HEK293T (cell line): Measurements from ENCODE around the gene KIF5C.

Experiments
- ARNT ChIP-seq: fragments of 450-650 bp; IDR thresholded peaks from 2 replicates; pipeline ENCODE4 v1.6.1; 2017; ENCODE audit warnings: mild to moderate bottlenecking
- BHLHE40 ChIP-seq: fragments of 450-650 bp; IDR thresholded peaks from 2 replicates; pipeline ENCODE4 v1.6.1; 2016; ENCODE audit warnings: mild to moderate bottlenecking, moderate library complexity, borderline replicate concordance
- ELF4 ChIP-seq: fragments of 450-650 bp; IDR thresholded peaks from 2 replicates; pipeline ENCODE4 v1.6.1; 2017; ENCODE audit warnings: antibody characterized with exemption
- FOXA1 ChIP-seq: fragments of 450-650 bp; IDR thresholded peaks from 2 replicates; pipeline ENCODE4 v1.6.1; 2016; ENCODE audit warnings: mild to moderate bottlenecking
- FOXK2 ChIP-seq: fragments of 450-650 bp; IDR thresholded peaks from 2 replicates; pipeline ENCODE4 v1.6.1; 2016; ENCODE audit warnings: mild to moderate bottlenecking
- FOXM1 ChIP-seq: fragments of 450-650 bp; IDR thresholded peaks from 2 replicates; pipeline ENCODE4 v1.6.1; 2017; ENCODE audit warnings: mild to moderate bottlenecking, borderline replicate concordance
- HDGF ChIP-seq: fragments of 450-650 bp; IDR thresholded peaks from 2 replicates; pipeline ENCODE4 v1.6.1; 2017; ENCODE audit warnings: antibody characterized with exemption, borderline replicate concordance
- L3MBTL2 ChIP-seq: fragments of 450-650 bp; conservative IDR thresholded peaks from 2 replicates; pipeline ENCODE4 v1.6.1; 2016; ENCODE audit warnings: mild to moderate bottlenecking
- LEF1 ChIP-seq: fragments of 450-650 bp; IDR thresholded peaks from 2 replicates; pipeline ENCODE4 v1.6.1; 2017; ENCODE audit warnings: mild to moderate bottlenecking, borderline replicate concordance
- NFRKB ChIP-seq: fragments of 450-650 bp; IDR thresholded peaks from 2 replicates; pipeline ENCODE4 v1.6.1; 2016; ENCODE audit warnings: mild to moderate bottlenecking, moderate library complexity
- SP1 ChIP-seq: fragments of 450-650 bp; IDR thresholded peaks from 2 replicates; pipeline ENCODE4 v1.6.1; 2017
- SUZ12 ChIP-seq: fragments of 450-650 bp; IDR thresholded peaks from 2 replicates; pipeline ENCODE4 v1.6.1; 2016; ENCODE audit warnings: mild to moderate bottlenecking
- ZNF384 ChIP-seq: fragments of 450-650 bp; IDR thresholded peaks from 2 replicates; pipeline ENCODE4 v1.6.1; 2016

DNA sequence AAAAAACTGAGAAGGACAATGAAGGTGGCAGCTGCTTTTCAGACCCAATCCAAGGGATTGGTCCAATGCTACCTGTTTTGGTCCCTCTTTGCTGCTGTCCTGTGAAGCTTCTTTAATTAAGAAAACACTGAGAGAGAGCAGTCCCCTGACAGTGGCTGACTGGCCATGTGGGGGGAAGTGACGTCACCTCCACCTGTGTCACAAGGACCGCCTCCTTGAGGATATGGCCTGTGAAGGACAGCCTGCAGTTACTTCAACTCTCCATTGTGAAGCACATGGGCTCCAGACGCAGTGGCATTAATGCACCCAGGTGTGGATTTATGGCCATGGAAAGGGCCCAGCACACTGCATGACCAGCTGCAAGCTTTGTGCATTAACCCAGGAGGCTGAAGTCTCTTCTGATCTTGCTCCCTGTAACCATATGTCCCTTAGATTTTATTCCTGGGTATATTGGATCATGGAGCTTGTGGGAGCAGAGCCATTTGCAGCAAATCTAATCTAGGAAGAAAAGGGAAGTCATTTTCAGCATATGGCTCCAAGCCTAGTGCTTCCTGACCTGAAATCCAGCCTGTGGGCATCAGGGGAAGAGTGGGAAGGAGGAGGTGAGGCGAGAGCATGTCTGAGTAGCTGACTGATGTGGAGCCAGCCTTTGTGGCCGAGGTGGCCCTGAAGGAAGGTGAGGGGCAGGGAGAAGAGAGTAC lies 32.2 kb downstream of the KIF5C start:
- TF ChIP-seq HDGF (no peak), FOXK2 (no peak), SP1 (no peak), FOXA1 (no peak), BHLHE40 (no peak), ELF4 (no peak), LEF1 (no peak), ARNT (no peak), SUZ12 (no peak), L3MBTL2 (no peak), FOXM1 (no peak), NFRKB (no peak), ZNF384 (no peak)
